ENCODE measurements around the gene SMCO3.
A peak's percentile ranks its signal among the peaks of the same experiment; 100 is the strongest.

Gene SMCO3

GRCh38 chr12:14827043-14827442 lies 13.1 kb upstream of the SMCO3 start:
- no peak for DNase-seq (ENCODE audit: low spot score)

GRCh38 chr12:14826491-14826890 lies 12.5 kb upstream of the SMCO3 start:
- no peak for DNase-seq (ENCODE audit: low spot score)

- DNase-seq (ENCODE audit: low spot score) = no peak
These were observed 11.3 kb upstream of the SMCO3 start for GRCh38 chr12:14825256-14825655.

- DNase-seq (ENCODE audit: low spot score) = no peak
These were observed 10.1 kb upstream of the SMCO3 start for GRCh38 chr12:14824012-14824634.

GRCh38 chr12:14811486-14811885 lies 2.5 kb downstream of the SMCO3 start:
- DNase-seq (ENCODE audit: low spot score) = no peak

- DNase-seq (ENCODE audit: low spot score) = peak; percentile 22
These were observed 3.0 kb downstream of the SMCO3 start for GRCh38 chr12:14810953-14811483.

- no peak for DNase-seq (ENCODE audit: low spot score)
These were observed 3.6 kb downstream of the SMCO3 start for GRCh38 chr12:14810167-14810952.

GRCh38 chr12:14803830-14804160 lies 10.2 kb downstream of the SMCO3 start:
- no peak for DNase-seq (ENCODE audit: low spot score)

GRCh38 chr12:14803011-14803829 lies 10.8 kb downstream of the SMCO3 start, which contains the start of the genes C12orf60 and WBP11:
Gene C12orf60, plus strand, starts transcription at chr12:14803670. Its CDS starts 19,266 bp downstream, at chr12:14822936.
Gene WBP11, minus strand, starts transcription at chr12:14803478. Its CDS starts 2,095 bp downstream, at chr12:14801383.
- peak; percentile 100 for DNase-seq (ENCODE audit: low spot score)

- no peak for DNase-seq (ENCODE audit: low spot score)
These were observed 11.3 kb downstream of the SMCO3 start for GRCh38 chr12:14802721-14803010.

- DNase-seq (ENCODE audit: low spot score) = peak; percentile 43
These were observed 11.7 kb downstream of the SMCO3 start for GRCh38 chr12:14802247-14802646.

GRCh38 chr12:14795028-14795448 lies 18.9 kb downstream of the SMCO3 start:
- DNase-seq (ENCODE audit: low spot score) = no peak

GRCh38 chr12:14785568-14785967 lies 28.4 kb downstream of the SMCO3 start:
- DNase-seq (ENCODE audit: low spot score) = no peak

- no peak for DNase-seq (ENCODE audit: low spot score)
These were observed 29.5 kb downstream of the SMCO3 start for GRCh38 chr12:14784471-14784870.

- no peak for DNase-seq (ENCODE audit: low spot score)
These were observed 31.2 kb downstream of the SMCO3 start for GRCh38 chr12:14782756-14783155.

GRCh38 chr12:14781563-14781962 lies 32.4 kb downstream of the SMCO3 start:
- DNase-seq (ENCODE audit: low spot score) = no peak

- no peak for DNase-seq (ENCODE audit: low spot score)
These were observed 33.1 kb downstream of the SMCO3 start for GRCh38 chr12:14780859-14781258.

- no peak for DNase-seq (ENCODE audit: low spot score)
These were observed 34.1 kb downstream of the SMCO3 start for GRCh38 chr12:14779834-14780233.

- no peak for DNase-seq (ENCODE audit: low spot score)
These were observed 36.7 kb downstream of the SMCO3 start for GRCh38 chr12:14777271-14777670.

GRCh38 chr12:14776236-14776961 lies 37.6 kb downstream of the SMCO3 start:
- DNase-seq (ENCODE audit: low spot score) = peak; percentile 47

- DNase-seq (ENCODE audit: low spot score) = no peak
These were observed 38.4 kb downstream of the SMCO3 start for GRCh38 chr12:14775636-14775980.

Data from NAMALWA (cell line).